NCI-H82 treated with DMSO at 0.1 percent for 48 hours (cell line): ENCODE measurements around the gene LRRIQ4.
A peak's percentile ranks its signal among the peaks of the same experiment; 100 is the strongest.

Experiments used
- DNase-seq: peaks from one replicate; lab custom pipeline; 2025; ENCODE audit not compliant: unreplicated experiment; lab: John Stamatoyannopoulos, UW

The LRRIQ4 gene

DNA sequence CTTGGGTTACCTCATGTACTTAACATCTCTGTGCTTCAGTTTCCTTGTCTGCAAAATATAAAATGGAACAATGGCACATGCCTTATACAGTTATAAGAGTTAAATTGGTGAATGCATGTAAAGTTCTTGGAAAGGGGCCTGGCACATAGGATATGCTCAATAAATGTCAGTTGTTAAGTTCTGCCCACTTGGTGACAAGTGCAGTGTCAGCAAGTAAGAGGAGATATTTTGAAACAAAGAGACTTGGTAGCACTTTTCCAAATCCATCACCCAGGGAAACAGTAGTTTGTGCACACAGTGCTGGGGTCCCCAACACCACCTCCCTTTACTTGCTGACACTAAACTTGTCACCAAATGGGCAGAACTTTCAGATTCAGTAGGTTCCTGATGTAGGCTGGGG lies 37.9 kb downstream of the LRRIQ4 start:
- no peak for DNase-seq

DNA sequence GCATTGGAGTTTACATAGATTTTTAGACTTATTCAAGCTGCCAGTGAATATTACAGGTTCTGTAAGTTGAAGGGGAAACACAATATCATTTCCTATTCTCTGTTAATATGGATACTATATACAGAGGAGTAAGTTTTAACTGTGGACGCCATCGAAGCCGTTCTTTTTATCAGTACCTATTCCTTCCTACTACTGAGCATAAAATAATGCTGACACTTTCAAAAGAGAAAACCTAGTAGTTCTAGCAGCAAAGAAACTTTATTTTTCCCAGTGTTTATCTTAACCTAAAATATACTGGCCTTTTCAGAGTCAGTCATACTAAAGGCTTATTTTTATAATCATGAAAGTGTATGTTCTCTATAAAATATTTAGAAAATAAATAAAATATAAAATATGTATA lies 42.8 kb downstream of the LRRIQ4 start:
- DNase-seq = no peak

DNA sequence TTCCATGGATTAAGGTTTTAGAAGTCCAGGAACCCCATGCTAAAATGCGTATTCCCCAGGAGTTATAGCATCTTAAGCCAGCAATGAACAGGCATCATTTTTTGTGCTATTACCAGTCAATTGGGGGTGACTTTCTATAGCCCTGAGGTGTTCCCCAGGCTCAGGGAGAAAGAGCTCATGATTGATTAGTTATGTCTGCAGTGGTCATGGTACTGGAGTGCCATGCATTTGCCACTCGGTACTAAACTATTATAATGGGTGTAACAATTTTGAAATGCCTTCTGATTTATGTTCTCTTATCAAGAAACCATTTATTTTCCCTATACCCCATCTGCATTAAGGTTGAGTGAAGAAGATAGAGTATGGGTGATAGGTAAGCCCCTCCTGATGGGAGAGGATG lies 45.1 kb downstream of the LRRIQ4 start:
- no peak for DNase-seq

DNA sequence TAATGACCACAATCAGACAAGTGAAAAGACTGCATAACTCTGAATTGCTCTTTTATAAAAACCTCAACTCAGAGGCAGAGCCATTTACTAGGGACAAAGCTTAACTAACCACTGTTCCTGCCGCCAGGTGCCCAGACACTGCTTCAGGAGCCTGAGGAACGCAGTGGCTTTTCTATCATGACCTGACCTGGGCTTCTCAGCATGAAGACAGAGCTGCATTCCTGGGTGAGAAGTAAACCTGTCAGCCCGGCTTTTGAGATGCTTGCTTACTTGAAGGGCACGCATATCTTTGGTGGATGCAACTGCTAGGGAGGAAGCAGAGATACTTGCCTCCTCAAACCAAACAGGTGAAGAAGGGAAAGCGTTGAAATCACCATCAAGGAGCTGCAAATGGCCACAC lies 49.2 kb downstream of the LRRIQ4 start:
- DNase-seq = no peak

DNA sequence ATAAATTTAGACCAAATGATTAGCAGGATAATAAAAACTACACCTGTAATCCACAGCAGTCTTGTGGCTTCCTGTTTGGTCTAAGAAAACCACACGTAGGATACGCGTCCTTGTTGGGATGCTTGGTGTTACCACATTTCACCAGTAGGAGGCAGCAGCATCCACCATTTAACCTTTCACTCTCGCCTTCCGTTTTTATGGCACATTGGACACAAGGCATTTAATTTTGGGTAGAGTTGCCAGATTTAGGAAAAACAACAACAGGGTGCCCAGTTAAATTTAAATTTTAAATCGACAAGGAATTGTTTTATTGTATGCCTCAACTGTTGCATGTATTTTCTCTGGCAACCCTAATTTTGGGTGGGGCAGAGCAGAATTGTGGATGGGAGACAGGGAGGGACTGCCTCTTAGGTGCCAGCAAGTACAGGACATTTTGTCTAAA lies 50.8 kb downstream of the LRRIQ4 start:
- peak; percentile 43 for DNase-seq

DNA sequence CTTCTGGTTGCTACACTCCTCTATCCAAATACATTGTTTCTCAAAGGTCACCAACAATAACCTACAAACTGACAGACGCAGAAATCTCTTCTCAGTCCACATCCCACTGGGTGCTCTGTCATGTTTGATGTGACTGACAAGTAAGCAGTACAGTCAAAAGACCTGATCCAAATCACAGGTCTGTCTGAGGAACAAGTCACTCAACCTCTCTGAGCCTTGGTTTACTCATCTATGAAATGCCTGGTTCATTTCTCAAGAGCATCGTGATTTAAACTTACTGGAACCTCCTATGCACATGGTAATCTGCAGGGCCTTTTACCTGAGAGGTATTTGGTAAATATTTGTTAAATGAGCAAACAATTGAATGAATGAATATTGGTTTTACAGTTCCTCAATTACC lies 51.6 kb downstream of the LRRIQ4 start:
- DNase-seq = no peak

DNA sequence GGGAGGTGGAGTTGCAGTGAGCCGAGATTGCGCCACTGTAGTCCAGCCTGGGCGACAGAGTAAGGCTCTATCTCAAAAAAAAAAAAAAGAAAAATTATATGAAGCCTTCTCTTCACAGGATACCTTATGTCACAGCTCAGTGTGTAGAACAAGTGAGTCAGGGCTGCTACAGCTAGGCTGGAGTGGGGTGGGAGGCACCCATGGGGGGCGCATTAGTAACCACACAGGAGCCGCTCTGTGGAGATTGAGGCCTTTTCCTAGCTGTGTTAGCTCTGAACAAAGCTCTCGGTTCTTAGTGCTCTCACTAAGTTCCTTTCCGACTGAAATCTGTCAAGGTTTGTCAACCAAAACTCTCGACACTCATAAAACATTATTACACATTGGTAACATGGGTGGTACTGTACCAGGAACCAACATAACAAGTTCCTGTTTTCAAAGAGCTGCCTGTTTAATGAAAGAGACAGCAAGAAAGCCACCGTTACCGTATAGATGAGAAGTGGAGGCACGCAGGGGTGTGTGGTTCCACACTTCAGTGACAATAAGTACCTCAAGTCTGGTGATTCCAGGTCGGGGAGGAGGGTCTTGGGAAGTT lies 52.6 kb downstream of the LRRIQ4 start:
- no peak for DNase-seq

DNA sequence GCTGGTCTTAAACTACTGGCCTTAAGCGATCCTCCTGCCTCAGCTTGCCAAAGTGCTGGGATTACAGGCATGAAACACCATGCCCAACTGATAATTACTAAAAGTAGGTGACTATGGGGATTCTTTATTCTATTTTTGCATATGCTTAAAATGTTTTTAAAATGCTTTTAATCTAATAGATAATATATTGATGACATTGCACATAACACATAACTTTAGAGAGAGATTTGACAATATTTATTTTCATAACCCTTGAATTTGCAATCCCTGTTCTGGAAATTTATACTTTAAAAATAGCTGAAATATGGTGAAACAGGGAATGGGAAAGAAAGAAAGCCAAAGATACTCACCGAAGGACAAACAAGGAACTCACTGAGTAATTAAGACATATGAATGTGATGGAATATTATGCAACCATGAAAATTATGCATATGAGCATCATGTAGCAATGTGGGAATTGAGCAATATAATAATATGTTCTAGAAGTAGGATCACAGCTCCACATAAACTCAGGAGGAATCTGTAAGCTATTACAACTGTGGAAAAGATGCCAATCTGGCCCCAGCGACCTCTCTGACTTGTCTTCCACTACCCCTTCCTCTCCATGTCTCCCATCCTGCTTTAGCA lies 55.0 kb downstream of the LRRIQ4 start:
- no peak for DNase-seq

DNA sequence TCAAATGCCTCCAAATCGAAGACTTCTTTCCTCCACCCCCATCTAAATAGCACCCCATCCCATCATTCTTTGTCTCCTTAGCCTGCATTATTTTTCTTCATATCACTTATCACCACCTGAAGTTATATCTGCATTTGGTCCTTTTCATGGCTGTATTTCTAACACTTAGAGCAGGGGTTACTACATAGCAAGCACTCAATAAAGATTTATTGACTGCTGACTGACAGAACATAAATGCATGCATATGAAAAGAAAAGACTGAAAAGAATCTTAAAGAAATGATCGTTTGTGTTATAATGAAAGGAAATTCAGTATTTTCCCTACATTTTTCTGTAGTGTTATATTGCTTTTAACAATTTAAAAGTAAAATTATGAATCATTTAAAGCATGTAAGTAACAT lies 55.7 kb downstream of the LRRIQ4 start:
- no peak for DNase-seq

DNA sequence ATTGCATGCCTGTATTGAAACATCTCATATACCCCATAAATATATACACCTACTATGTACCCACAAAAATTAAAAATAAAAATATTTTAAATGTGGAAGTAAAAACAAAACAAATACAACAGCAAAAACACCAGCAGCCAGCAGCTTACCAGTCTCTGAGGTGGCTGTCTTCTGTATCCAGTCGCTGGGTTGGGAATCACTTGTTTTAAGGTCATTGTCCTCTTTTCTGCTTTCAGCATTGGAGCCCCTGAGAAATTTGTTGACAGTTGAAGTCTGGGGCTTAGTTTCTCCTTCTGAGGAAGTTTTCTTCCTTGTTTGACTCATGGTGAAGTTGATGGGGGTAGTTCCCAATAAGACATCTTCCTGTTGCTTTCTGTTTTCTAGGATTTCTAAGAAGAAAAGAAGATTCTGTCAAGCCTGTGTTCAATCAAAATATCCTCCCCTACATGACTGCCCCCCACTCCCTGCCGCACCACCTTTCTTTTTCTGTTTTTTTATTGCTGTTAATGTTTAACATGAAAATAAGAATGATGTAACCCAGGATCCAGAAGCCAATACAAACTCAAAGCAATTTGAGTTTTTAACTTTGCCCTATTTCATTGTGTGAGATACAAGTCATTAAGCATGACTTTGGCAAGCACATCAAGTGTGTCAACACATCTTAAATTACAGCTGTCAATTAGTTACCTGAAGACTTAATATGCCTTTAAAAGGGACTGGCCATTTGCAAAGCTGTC lies 57.0 kb downstream of the LRRIQ4 start, which contains the start of gene LRRC31:
LRRC31 (minus strand) TSS at position 452 of the 737 bp plus-strand sequence; CDS start at position 324, 128 bp downstream.
- no peak for DNase-seq

DNA sequence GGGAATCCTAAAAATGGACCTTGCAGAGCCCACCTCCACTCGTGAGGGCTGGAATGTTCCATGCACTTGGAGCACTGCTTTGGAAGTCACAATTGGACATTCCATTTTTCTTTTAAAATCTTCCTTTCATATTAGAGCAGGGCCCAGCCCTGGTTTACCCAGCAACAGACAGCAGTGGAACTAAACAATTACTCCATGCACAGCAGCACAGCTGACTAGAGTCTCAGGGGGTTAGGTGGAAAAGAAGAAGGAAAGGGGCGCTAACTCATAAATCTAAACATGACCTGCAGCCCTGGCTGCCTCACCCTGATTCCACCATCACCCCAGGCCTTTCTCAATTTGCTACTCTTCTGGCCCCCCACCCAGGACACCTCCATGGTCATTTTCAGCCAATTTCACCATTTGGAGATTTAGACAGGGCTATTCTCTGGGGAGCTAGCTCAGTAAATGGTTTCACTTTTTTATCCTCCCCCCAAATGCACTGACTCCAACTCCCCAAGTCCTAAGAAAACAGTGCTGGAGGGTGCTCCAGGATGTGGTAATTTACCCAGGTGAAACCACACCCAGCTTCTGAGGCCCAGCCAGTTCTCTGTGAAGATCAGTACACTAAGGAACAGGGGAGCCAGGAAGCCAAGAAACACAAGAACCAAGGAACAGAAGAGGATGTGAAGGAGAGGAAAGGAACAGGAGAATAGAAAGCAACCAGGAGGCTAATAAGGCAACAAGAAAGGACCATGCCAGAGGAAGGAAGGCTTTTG lies 58.6 kb downstream of the LRRIQ4 start:
- DNase-seq = no peak

DNA sequence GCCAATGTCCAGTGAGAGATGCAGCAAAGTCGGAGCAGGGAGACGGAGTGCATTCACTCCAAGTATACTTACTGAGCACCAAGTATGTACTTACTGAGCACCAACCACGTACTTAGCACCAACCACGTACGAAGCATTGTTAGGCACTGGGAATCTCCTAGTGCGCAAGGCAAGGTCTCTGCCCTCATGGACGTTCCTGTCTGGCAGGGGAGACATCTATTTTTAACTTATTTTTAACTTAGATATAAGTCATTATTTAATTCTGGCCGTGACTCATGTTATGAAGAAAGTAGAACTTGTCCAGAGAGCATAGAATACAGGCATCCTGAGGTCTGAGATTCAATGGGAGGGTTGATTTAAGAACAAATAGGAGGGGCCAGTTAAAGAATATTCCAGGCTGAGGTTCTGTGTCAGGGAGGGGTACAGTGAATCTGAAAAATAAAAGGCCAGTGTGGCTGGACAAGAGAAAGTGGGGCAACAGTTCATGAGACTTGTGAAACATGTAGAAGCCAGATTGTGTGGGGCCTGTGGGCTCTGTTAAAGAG lies 66.4 kb downstream of the LRRIQ4 start:
- DNase-seq = no peak

DNA sequence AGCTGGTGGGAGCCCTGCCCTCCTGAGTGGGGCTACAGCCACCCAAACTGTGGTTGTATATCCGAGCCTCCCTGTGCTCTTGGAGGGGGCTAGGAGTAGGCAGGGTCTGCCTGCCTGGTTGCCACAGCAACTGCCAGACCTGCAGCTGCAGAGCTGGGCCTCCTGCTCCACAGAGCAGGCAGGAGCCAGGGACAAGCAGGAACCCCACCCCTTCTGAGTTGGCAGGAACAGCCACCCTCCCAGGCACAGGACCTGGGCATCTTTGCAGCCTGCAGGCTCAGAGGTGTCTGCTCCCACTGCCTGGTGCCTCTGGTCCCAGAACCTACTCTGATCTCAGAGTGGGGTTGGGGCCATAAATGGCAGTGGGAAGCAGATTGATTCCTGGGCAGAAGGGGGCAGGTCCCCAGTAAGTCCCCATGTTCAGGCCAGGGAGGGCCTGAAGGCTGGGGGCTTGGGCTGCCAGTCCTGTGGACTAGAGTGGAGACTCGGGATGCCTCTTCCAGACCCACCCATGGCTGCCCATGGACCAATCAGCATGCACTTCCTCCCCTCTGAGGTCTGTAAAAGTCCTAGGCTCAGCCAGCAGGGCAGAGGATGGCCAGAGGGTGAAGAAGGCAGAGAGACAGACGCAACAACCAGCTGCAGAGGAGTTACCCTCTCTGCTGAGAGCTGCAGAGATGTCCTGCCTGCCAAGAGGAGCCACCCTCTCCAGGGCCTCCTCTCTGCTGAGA lies 67.3 kb downstream of the LRRIQ4 start:
- no peak for DNase-seq

DNA sequence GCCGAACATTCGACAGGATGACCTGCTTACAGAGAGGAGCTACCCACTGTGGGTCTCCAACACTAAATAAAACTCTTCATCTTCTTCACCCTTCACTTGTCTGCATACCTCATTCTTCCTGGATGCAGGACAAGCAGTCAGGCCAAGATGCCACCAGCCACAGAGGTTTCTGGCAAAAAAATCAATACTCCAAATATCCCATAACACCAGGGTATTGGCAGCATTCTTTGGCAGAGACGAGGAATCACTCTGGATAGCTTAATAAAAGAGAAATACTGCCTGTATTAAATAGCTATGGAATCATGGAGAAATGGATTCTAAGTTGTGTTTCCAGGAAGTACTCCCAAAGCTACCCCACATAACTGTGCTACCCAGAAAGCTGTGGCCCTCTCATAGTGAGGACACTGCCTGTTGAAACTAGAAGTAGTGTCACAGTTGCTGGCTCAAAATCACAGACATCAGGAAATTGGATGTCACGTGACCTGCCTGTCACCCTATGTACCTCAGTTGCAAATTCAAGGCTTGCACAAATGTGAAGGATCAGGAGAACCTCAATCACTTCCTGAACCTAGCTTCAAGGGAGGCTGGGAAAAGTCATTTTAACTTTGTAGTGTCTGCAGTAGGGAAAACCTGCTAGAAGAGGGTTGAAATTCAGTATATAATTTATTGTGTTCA lies 68.0 kb downstream of the LRRIQ4 start:
- DNase-seq = no peak

DNA sequence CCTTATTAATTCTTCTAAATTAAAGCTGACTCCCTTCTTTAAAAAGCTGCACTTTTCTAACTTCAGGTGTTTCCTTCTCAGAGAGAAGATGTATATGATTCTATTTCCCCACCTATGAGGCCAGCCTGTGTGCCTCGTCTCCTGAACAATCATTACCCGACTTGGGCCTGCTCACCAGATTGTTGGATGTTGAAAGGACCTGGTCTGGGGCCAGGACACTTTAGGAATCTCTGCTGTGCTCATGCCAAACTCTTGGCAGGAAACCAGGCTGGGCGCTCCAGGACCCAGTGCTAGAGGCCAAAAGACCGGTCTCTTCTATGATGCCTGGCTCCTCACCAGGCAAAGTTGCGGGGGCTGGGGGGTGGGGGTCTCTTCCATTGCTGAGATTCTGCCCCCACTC lies 74.0 kb downstream of the LRRIQ4 start:
- DNase-seq = no peak
